Liver (tissue), 3 donors: ENCODE data around the gene ARID5B.

Experiments
- ATF3 ChIP-seq: IDR thresholded peaks from 2 replicates; pipeline ENCODE4 v1.6.1; 2016; ENCODE audit warnings: antibody characterized with exemption
- CTCF ChIP-seq: fragments of 150-350 bp; IDR thresholded peaks from 2 replicates; pipeline ENCODE4 v1.5.1; 2017; ENCODE audit warnings: improper control_type of control experiment, low read depth, low read length; ENCODE audit not compliant: missing input control
- FOXA1 ChIP-seq: IDR thresholded peaks from 2 replicates; pipeline ENCODE4 v1.6.1; 2016; ENCODE audit warnings: antibody characterized with exemption
- SP1 ChIP-seq: IDR thresholded peaks from 2 replicates; pipeline ENCODE4 v1.6.1; 2018; ENCODE audit warnings: antibody characterized with exemption, mild to moderate bottlenecking
- TF ChIP-seq, protein P1 (sequence below): IDR thresholded peaks from 2 replicates; pipeline ENCODE4 v1.6.1; 2016; ENCODE audit warnings: antibody characterized with exemption, mild to moderate bottlenecking
- TF ChIP-seq, protein P2 (sequence below): IDR thresholded peaks from 2 replicates; pipeline ENCODE4 v1.6.1; 2016; ENCODE audit warnings: antibody characterized with exemption
- donor health status: healthy.
- donor health status: healthy.

- TF ChIP-seq ATF3 (no peak), CTCF (no peak), SP1 (no peak), FOXA1 (no peak)
- TF ChIP-seq, protein P1, sequence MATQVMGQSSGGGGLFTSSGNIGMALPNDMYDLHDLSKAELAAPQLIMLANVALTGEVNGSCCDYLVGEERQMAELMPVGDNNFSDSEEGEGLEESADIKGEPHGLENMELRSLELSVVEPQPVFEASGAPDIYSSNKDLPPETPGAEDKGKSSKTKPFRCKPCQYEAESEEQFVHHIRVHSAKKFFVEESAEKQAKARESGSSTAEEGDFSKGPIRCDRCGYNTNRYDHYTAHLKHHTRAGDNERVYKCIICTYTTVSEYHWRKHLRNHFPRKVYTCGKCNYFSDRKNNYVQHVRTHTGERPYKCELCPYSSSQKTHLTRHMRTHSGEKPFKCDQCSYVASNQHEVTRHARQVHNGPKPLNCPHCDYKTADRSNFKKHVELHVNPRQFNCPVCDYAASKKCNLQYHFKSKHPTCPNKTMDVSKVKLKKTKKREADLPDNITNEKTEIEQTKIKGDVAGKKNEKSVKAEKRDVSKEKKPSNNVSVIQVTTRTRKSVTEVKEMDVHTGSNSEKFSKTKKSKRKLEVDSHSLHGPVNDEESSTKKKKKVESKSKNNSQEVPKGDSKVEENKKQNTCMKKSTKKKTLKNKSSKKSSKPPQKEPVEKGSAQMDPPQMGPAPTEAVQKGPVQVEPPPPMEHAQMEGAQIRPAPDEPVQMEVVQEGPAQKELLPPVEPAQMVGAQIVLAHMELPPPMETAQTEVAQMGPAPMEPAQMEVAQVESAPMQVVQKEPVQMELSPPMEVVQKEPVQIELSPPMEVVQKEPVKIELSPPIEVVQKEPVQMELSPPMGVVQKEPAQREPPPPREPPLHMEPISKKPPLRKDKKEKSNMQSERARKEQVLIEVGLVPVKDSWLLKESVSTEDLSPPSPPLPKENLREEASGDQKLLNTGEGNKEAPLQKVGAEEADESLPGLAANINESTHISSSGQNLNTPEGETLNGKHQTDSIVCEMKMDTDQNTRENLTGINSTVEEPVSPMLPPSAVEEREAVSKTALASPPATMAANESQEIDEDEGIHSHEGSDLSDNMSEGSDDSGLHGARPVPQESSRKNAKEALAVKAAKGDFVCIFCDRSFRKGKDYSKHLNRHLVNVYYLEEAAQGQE: no peak
- TF ChIP-seq, protein P2, sequence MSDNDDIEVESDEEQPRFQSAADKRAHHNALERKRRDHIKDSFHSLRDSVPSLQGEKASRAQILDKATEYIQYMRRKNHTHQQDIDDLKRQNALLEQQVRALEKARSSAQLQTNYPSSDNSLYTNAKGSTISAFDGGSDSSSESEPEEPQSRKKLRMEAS: no peak
Measured at GRCh38 chr10:62062028-62062427, 160.5 kb downstream of the ARID5B start.
